NOMO-1 treated with DMSO at 0.1 percent for 48 hours (cell line): ENCODE results near the gene EIF2AK3.
"Not testable (repeated sequence)": the region's sequence is repeated elsewhere in the genome, so short reads cannot be mapped to it uniquely, and the experiment has no call there.

Experiments used
- DNase-seq: peaks from one replicate; lab custom pipeline; 2025; ENCODE audit not compliant: unreplicated experiment; lab: John Stamatoyannopoulos, UW

EIF2AK3 gene

GRCh38 chr2:88627055-88627855, at the start of gene EIF2AK3:
Gene EIF2AK3, minus strand, starts transcription at chr2:88627464. Its CDS starts 190 bp downstream, at chr2:88627274.
- peak; percentile 100 for DNase-seq

GRCh38 chr2:88673363-88673762, 46.1 kb upstream of the EIF2AK3 start:
- DNase-seq: no peak

GRCh38 chr2:88671786-88672427, 44.6 kb upstream of the EIF2AK3 start:
- DNase-seq: peak; percentile 48

- DNase-seq: peak; percentile 2
Observed at GRCh38 chr2:88669482-88670214, 42.4 kb upstream of the EIF2AK3 start.

DNA sequence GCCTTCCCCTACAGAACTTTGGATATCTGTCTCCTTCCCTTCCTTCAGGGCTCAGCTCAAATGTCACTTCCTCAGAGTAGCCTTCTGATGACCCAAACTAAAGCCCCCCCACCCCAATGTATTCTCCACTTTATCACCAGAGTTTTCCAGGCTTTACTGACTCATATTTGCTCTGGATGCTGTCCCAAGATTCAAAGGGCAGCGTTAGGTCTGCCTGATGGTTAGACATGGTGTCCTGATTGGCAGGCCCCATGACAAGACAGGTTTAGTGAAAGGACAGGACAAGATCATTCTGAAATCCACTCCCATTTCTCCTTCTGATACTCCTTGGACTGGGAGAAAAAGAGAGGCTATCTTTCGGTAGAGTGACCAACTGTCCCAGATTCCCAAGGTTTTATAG, 41.6 kb upstream of the EIF2AK3 start:
- no peak for DNase-seq

- no peak for DNase-seq
Observed at GRCh38 chr2:88667219-88667618, 40.0 kb upstream of the EIF2AK3 start.

GRCh38 chr2:88666576-88666975, 39.3 kb upstream of the EIF2AK3 start:
- no peak for DNase-seq

GRCh38 chr2:88660622-88661021, 33.4 kb upstream of the EIF2AK3 start:
- DNase-seq: no peak

GRCh38 chr2:88659538-88659915, 32.3 kb upstream of the EIF2AK3 start:
- no peak for DNase-seq

DNA sequence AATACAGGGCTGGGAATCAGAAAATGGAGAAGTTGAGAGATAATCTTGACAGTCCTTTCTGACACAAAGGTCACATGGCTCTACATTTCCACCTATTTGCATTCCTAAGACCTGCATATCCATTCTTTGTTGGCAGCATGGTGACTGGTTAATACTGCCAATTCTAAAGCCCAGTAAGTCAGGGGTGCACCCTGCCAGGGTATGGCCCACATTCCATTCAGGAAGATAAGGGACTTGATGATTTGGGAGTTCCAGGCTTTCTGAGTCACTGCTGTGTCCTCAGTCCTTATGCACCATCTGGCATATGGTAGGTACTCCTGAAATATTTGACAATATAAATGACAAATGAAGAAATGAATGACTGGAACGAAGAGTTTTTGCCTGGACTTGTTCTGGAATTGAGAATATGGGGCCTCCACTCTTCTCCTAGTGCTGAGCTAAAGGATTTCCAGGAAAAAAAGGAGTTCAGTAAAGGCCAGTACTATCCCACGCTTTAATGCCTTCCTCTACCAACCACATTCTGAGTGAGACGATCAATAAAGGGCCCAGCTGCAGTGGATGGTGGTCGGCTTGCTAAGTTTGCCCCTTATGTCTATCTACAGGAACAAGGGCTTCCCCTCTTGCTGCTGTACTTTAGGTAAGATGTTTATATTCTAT, 31.7 kb upstream of the EIF2AK3 start:
- no peak for DNase-seq

DNA sequence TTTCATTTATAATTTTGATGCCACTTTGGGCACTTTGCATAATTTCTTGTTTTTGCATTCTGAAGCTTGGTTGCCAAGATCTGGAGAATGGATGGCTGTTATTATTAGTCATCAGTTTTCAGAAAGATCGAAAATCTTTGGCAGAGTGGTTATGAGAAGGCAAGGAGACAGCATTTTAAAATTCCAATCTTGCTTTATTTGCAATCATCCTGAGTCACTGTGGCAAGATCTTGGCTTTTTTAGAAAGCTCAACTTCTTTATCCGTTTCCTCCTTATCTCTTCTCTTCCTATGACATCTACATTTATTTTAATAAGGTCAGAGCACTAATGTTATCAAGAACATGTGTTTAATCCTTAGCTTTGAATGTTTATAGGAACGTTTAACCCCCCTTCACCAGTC, 31.1 kb upstream of the EIF2AK3 start:
- no peak for DNase-seq

- DNase-seq: no peak
Observed at GRCh38 chr2:88657131-88657530, 29.9 kb upstream of the EIF2AK3 start.

GRCh38 chr2:88656690-88657089, 29.4 kb upstream of the EIF2AK3 start:
- DNase-seq: no peak

DNA sequence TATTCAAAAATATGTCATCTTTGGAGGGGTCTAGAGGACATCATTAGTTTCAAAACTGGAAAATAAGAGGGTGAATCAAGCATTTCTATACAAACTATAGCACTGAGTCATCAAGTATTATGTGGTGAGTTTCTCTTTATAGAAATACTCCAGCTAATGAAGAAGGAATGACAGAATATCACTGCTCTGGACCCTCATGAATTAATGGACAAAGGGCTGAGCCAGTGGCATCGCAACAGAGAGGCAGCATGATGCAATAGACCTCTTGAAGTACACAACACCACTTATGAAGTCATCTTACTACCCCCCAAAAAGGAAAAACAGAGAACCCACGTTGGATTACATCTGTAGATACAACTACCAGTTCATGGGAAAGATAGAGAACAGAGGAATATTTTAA, 27.4 kb upstream of the EIF2AK3 start:
- DNase-seq: no peak

GRCh38 chr2:88651646-88652045, 24.4 kb upstream of the EIF2AK3 start:
- no peak for DNase-seq

DNA sequence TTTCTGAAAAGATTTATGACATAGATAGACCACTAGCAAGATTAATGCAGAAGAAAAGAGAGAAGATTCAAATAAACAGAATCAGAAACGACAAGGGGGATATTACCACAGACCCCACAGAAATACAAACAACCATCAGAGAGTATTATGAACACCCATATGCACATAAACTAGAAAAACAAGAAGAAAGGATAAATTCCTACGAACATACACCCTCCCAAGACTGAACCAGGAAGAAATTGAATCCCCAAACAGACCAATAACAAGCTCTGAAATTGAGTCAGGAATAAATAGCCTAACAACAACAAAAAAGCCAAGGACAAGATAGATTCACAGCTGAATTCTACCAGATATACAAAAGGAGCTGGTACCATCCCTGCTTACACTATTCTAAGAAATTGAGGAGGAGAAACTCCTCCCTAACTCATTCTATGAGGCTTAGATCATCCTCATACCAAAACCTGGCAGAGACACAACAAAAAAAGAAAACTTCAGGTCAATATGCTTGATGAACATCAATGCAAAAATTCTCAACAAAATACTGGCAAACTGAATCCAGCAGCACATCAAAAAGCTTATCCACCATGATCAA, 18.1 kb upstream of the EIF2AK3 start:
- not testable (repeated sequence) for DNase-seq

- DNase-seq: no peak
Observed at GRCh38 chr2:88642278-88642677, 15.0 kb upstream of the EIF2AK3 start.

- DNase-seq: no peak
Observed at GRCh38 chr2:88641330-88641729, 14.1 kb upstream of the EIF2AK3 start.

GRCh38 chr2:88639865-88640264, 12.6 kb upstream of the EIF2AK3 start:
- DNase-seq: no peak

GRCh38 chr2:88638743-88639142, 11.5 kb upstream of the EIF2AK3 start:
- no peak for DNase-seq

DNA sequence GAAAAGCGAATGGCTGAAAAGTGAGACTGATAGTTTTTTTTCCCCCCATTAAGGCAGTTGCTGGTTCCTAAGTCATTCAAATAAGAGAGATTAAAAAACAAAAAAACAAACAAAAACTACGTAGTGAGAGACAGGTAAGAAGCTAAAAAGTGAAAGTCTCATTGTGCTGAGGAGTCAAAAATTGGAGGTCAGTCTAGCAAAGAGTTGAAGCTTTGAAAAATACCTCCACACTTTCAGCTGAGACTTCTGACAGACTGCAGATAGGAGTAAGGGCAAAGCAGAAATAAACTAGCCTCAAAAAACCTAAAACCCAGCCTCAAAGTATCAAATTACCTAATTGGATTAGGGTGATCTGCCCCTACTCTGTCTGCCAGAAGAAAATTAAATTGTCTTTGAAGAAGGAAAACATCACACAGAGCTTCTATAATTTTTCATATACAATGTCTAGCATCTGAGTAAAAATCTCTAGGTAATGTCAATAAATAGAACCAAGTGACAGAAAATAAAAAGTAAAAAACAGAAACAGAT, 10.9 kb upstream of the EIF2AK3 start:
- DNase-seq: no peak
